Right forelimb (tissue), 1 donor: Measurements from ENCODE around the gene GPR176.
A peak's percentile ranks its signal among the peaks of the same experiment; 100 is the strongest.

Experiments
- DNase-seq: peaks from one replicate; pipeline ENCODE4 v3.0.0-alpha.2; 2018

Gene GPR176

GRCh38 chr15:39781147-39781966 lies 138.7 kb downstream of the GPR176 start:
- DNase-seq, result no peak

GRCh38 chr15:39778021-39778420 lies 142.0 kb downstream of the GPR176 start:
- DNase-seq, result no peak

GRCh38 chr15:39777496-39777895 lies 142.6 kb downstream of the GPR176 start:
- no peak for DNase-seq

- DNase-seq, result no peak
Measured at GRCh38 chr15:39776068-39776467, 144.0 kb downstream of the GPR176 start.

- DNase-seq, result no peak
Measured at GRCh38 chr15:39774688-39775267, 145.3 kb downstream of the GPR176 start.

- DNase-seq, result peak; percentile 61
Measured at GRCh38 chr15:39770748-39771689, 149.0 kb downstream of the GPR176 start.

GRCh38 chr15:39767921-39768320 lies 152.1 kb downstream of the GPR176 start:
- DNase-seq, result no peak

GRCh38 chr15:39761006-39761405 lies 159.1 kb downstream of the GPR176 start:
- no peak for DNase-seq

GRCh38 chr15:39756806-39757522 lies 163.1 kb downstream of the GPR176 start:
- DNase-seq, result no peak

GRCh38 chr15:39752991-39753390 lies 167.1 kb downstream of the GPR176 start:
- DNase-seq, result no peak

- DNase-seq, result no peak
Measured at GRCh38 chr15:39752246-39752645, 167.8 kb downstream of the GPR176 start.
